Stimulated activated naive CD8-positive, alpha-beta T cell treated with anti-CD3 and anti-CD28 coated beads, Interleukin-15, Interleukin-2, amounts not matched to agents 100 ng/mL and 50 ng/mL, for 24 hours (primary cell): ENCODE data around the gene TANC2.

ENCODE experiments used
- H3K27ac Mint-ChIP-seq: one replicate; pipeline ENCODE4 v1.8.0; 2021; ENCODE audit warnings: mild to moderate bottlenecking, mixed read lengths
- H3K27me3 Mint-ChIP-seq: one replicate; pipeline ENCODE4 v1.8.0; 2021; ENCODE audit warnings: mixed read lengths
- H3K36me3 Mint-ChIP-seq: one replicate; pipeline ENCODE4 v1.8.0; 2021; ENCODE audit warnings: low read depth, mixed read lengths
- H3K4me1 Mint-ChIP-seq: one replicate; pipeline ENCODE4 v1.8.0; 2021; ENCODE audit warnings: low read depth, mixed read lengths
- H3K4me3 Mint-ChIP-seq: one replicate; pipeline ENCODE4 v1.8.0; 2021; ENCODE audit warnings: mild to moderate bottlenecking, mixed read lengths
- H3K9me3 Mint-ChIP-seq: one replicate; pipeline ENCODE4 v1.8.0; 2021; ENCODE audit warnings: mixed read lengths

The TANC2 gene

DNA sequence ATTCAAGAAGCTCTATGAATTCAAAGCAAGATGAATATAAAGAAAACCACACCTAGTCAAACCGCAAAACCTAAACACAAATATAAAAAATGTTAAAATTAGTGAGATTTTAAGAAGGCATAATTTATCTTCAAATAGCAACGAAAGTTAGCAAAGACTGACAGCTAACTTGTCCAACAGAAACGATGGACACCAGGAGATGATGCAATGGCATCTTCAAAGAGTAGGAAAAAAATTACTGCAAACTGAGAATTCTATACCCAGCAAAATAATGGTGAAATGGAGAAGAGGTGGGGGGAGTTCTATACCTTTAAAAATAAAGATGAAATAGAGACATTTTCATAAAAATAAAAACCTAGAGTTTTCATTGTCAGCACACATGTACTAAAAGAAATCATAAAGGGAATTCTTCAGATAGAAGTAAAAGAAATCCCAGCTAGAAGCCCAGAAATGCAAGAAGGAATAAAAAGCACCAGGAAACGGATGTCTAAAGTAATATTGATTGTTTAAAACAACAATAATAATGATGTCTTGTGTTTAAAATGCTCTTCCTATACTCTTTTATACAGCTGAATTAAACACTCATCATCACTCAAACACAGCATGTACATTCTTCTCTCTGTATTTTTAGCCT, 24.6 kb upstream of the TANC2 start:
- no peak overlapping the region for H3K4me3 Mint-ChIP-seq
- H3K27me3 Mint-ChIP-seq: peaks cover 42% of the 10 kb centered on the region
- H3K36me3 Mint-ChIP-seq: peaks cover 3% of the 10 kb centered on the region
- H3K9me3 Mint-ChIP-seq: peaks cover 17% of the 10 kb centered on the region
- no peak overlapping the region for H3K27ac Mint-ChIP-seq
- H3K4me1 Mint-ChIP-seq: no peaks in the 10 kb centered on the region

DNA sequence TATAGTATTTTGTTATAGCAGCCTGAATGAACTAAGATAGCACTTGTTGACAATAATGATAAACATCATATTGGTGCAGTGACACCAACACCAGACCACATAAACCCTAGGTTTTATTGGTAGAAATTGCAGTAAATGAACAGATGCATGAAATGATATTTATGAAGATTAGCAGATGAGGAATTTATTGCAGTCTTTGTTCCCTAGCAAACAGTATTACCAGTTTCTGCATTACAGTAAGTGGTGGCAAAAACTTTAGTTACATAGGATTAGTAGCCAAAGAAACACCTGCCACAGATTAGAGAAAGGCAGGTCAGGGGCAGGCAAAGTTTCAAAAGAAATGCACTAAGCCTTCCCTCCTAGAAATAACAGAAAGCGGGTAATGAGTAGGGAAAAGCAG, 17.7 kb upstream of the TANC2 start:
- Mint-ChIP-seq H3K27me3 (peaks cover 19% of the 10 kb centered on the region), H3K4me1 (no peaks in the 10 kb centered on the region), H3K4me3 (no peak overlapping the region), H3K36me3 (no peaks in the 10 kb centered on the region), H3K27ac (no peak overlapping the region), H3K9me3 (no peaks in the 10 kb centered on the region)

DNA sequence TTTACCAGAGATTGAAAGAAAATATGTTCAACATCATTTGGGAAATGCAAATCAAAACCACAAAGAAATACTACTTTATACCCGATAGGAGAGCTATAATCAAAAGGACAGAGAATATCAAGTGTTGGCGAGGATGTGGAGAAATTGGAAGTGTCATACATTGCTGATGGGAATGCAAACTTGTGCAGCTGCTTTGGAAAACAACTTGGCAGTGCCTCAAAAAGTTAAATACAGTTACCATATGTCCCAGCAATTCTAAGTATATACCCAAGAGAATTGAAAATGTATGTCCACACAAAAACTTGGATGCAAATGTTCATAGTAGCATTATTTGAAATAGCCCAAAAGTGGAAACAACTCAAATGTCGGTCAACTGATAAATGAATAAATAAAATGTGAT, 17.0 kb upstream of the TANC2 start:
- Mint-ChIP-seq H3K4me1 (no peaks in the 10 kb centered on the region), H3K9me3 (no peaks in the 10 kb centered on the region), H3K36me3 (no peaks in the 10 kb centered on the region), H3K27ac (no peak overlapping the region), H3K4me3 (no peak overlapping the region), H3K27me3 (peaks cover 16% of the 10 kb centered on the region)

DNA sequence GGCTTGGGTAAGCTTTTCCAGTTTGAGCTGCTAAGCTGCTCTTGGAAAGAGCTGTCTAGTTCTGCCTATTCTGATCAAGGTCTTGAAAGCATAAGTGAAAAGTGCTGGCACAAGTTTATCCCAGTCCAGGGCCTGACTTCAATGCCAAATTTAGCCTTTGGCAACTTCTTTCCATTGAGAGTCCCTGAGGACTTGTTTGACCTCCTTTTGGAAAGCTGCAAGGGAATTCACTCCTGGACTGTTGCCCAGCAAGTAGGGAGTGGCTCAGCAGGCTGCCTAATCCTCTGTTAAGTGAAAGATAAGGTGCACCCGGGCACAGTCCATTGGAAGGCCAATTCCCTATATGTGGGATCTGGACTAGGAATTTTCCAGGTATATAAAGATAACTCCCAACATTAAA, 16.0 kb upstream of the TANC2 start:
- no peaks in the 10 kb centered on the region for H3K36me3 Mint-ChIP-seq
- H3K27ac Mint-ChIP-seq: no peak overlapping the region
- H3K27me3 Mint-ChIP-seq: peaks cover 13% of the 10 kb centered on the region
- no peak overlapping the region for H3K4me3 Mint-ChIP-seq
- H3K4me1 Mint-ChIP-seq: no peaks in the 10 kb centered on the region
- H3K9me3 Mint-ChIP-seq: no peaks in the 10 kb centered on the region

DNA sequence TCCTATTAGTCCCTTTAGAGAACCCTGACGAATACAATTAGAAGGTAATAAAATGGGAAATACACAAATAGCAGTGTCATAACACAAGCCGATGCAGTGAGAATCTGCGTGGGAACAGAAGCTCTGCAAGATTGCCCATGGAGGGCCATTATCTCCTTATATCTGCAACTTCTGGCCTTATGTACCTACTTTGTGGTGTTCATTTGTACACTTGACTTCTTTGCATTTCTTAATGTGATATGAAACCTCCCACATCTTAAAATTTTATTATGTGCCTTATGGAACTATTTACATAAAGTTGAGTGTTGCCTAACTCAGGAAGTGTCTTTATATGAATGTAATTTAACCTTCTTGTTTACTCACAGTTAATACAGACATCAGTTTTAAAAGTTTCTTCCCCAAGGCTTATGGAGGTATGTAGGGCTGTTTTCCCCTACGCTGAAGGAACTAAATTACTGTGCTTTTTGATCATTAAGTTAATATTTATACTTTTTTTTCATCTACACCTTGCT, 10.1 kb upstream of the TANC2 start:
- no peaks in the 10 kb centered on the region for H3K36me3 Mint-ChIP-seq

DNA sequence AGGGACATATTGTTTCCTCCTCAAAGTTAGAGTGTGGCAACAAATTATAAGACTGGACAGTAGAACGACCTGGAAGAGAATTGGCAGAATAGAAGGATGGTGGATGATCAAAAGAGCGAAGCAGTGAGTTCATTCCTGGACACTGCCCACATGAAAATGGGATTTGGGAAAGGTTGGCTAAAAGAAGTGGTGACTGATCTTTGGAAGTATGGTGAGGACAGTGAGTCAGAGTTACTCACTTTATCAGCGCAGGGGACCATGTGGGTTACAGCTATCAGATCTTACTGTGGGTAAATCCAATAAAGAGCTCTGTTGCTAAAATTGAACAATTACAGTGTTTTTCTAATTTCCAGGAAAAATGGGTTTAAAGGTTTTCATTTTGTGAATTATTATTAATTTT, 2.7 kb upstream of the TANC2 start:
- H3K27ac Mint-ChIP-seq: no peak overlapping the region
- H3K4me1 Mint-ChIP-seq: peaks cover 29% of the 10 kb centered on the region
- peaks cover 42% of the 10 kb centered on the region for H3K27me3 Mint-ChIP-seq
- H3K4me3 Mint-ChIP-seq: no peak overlapping the region
- no peaks in the 10 kb centered on the region for H3K36me3 Mint-ChIP-seq
- H3K9me3 Mint-ChIP-seq: no peaks in the 10 kb centered on the region

More for the DNA sequence above, 10.1 kb upstream of the TANC2 start:
- no peak overlapping the region for H3K4me3 Mint-ChIP-seq
- no peaks in the 10 kb centered on the region for H3K4me1 Mint-ChIP-seq
- no peak overlapping the region for H3K27ac Mint-ChIP-seq
- peaks cover 11% of the 10 kb centered on the region for H3K27me3 Mint-ChIP-seq
- H3K9me3 Mint-ChIP-seq: no peaks in the 10 kb centered on the region

DNA sequence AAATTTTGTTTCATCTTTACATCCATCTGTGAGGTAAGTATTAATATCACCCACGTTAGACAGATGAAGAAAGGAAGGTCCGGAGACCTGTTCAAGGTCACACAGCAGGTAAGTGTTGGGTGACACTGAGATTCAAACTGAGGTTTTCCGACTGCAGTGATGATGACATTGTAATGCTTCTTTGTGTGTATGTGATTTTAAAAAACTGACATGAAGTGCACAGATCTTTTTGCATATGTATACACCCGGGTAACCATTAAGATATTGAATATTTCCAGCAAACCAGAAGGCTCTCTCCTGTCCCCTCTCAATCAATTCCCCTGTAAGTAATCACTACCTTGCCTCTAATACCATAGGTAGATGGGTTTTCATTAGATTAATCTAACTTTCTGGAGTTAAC, 1.5 kb upstream of the TANC2 start:
- peaks cover 42% of the 10 kb centered on the region for H3K27me3 Mint-ChIP-seq
- peaks cover 34% of the 10 kb centered on the region for H3K4me1 Mint-ChIP-seq
- H3K27ac Mint-ChIP-seq: no peak overlapping the region
- no peak overlapping the region for H3K4me3 Mint-ChIP-seq
- H3K36me3 Mint-ChIP-seq: no peaks in the 10 kb centered on the region
- no peaks in the 10 kb centered on the region for H3K9me3 Mint-ChIP-seq

DNA sequence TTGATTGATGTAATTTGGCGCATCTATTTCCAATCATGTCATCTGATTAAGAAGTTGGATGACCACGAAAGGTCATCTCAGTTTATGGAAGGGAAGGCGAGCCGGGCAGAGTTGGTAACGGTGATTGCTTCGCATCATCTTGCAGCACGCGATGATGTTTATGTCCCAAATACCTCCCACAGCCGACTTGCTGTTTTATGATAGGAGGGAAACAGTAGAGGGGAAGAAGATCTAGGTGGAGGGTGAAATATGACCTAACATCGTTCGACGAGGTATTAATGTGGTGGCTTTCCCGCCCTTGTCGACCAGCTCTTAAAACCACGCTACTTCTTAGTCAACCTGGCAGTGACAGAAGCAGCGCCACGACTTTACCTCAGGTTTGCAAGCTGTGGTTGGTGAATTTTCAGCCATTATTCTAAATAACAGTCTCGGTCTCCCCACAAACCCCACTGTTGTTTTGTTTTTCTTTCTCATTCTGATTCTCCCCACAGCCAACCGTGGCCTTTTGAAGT, 805 bp upstream of the TANC2 start:
- Mint-ChIP-seq H3K36me3 (no peaks in the 10 kb centered on the region), H3K4me3 (peak overlapping the region; percentile 83), H3K27me3 (peaks cover 40% of the 10 kb centered on the region), H3K9me3 (no peaks in the 10 kb centered on the region), H3K4me1 (peaks cover 34% of the 10 kb centered on the region), H3K27ac (peak overlapping the region; percentile 80)

DNA sequence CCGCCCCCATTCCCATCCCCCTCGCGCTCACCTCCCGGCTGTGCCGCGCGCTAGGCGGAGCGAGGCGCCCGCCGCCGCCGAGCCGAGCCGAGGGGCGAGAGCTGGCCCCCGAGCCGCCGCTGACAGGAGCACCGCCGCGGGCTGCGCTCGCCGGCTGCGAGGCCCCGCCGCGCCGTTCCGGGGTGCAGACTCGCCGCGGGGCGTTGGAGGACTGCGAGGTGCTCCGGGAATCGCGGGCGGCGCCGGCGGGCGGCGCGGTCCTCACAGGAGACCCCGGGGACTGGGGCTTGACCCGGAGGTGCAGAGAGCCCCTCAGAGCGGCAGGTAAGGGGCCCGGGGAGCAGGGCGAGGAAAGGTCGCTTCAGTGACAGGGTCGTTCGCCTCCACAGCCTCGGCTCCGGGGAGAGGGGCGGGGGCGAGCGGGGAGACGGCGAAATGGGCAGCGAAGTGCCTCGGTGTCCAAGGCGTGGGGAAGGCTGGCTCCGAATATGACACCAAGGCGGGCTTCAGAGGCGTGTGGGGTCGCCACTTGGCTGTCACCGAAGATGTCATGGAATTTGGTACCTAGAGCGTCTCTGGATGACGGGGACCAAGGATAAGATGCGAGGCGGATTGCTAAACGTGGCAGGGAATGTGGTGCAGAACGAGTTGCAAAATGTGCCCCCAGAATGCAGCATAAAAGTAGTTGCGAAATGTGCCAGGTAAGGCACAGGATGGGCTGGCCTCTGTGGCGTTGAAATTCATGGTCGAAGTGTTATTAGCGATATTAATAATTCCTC, 580 bp downstream of the TANC2 start:
- H3K4me1 Mint-ChIP-seq: peaks cover 34% of the 10 kb centered on the region
- peak overlapping the region; percentile 53 for H3K27ac Mint-ChIP-seq
- H3K4me3 Mint-ChIP-seq: peak overlapping the region; percentile 85
- H3K27me3 Mint-ChIP-seq: peaks cover 38% of the 10 kb centered on the region
- no peaks in the 10 kb centered on the region for H3K36me3 Mint-ChIP-seq
- no peaks in the 10 kb centered on the region for H3K9me3 Mint-ChIP-seq

DNA sequence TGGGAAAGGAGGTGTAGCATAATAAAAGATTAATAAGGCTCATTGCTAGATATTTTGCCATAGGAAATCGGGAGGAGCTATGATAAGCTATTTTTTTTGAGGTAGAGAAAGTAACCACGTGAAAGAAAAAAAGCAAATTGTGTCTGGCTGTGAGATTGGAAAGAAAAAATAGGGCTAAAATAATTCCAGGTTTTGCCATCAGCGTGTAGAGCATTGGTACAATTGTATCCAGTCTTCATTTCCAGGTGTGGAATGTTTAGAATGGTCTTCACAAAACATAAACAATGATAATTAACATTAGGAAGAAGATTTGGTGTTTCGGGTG, 1.1 kb downstream of the TANC2 start:
- no peak overlapping the region for H3K27ac Mint-ChIP-seq

DNA sequence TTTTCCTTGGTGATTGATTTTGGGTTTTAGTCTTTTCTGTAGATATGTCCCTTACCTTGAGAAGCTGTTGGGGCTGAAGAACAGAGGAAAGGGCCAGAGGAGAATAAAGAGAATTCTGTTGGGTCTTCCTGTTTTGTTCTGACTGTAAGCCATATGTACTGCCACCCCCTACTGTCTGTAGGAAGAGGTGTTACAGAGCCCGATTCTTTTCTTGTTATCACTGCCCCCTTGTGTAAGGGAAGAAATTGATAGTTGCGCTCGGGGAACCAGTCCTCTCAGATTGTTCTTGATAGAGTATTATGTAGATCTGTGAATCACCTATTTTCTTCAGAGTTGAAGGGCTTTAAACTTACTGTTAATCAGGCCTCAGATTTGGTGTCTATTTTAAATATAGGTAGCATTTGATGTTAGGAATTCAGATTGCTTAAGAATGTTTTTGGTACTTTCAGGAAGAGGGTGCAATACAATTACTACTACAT, 2.4 kb downstream of the TANC2 start:
- Mint-ChIP-seq H3K4me1 (peaks cover 31% of the 10 kb centered on the region), H3K4me3 (peak overlapping the region; percentile 31), H3K9me3 (no peaks in the 10 kb centered on the region), H3K27me3 (peaks cover 24% of the 10 kb centered on the region), H3K36me3 (no peaks in the 10 kb centered on the region), H3K27ac (no peak overlapping the region)

More for the DNA sequence above, 1.1 kb downstream of the TANC2 start:
- H3K9me3 Mint-ChIP-seq: no peaks in the 10 kb centered on the region
- H3K4me3 Mint-ChIP-seq: peak overlapping the region; percentile 85
- H3K4me1 Mint-ChIP-seq: peaks cover 34% of the 10 kb centered on the region
- H3K36me3 Mint-ChIP-seq: no peaks in the 10 kb centered on the region
- H3K27me3 Mint-ChIP-seq: peaks cover 36% of the 10 kb centered on the region

DNA sequence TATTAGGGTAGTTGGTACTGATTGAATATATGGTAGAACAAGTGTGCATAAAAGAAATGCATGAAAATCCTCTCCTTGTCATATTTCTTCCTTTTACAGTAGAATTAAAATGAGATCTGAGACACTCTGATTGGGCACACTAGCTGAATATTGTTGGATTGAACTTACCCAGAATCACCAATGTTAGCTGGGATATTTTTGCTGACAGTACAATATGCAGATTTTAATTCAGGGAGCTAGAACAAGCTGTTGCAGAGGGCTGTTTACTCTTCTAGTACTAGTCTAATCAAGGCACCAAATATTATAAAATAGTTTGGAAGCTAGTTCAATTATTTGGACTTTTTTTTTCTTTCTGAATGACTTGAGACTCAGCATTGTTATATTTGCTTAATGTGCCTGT, 4.6 kb downstream of the TANC2 start:
- Mint-ChIP-seq H3K27ac (no peak overlapping the region), H3K4me1 (peaks cover 24% of the 10 kb centered on the region), H3K27me3 (peaks cover 14% of the 10 kb centered on the region), H3K36me3 (no peaks in the 10 kb centered on the region), H3K4me3 (no peak overlapping the region), H3K9me3 (no peaks in the 10 kb centered on the region)

DNA sequence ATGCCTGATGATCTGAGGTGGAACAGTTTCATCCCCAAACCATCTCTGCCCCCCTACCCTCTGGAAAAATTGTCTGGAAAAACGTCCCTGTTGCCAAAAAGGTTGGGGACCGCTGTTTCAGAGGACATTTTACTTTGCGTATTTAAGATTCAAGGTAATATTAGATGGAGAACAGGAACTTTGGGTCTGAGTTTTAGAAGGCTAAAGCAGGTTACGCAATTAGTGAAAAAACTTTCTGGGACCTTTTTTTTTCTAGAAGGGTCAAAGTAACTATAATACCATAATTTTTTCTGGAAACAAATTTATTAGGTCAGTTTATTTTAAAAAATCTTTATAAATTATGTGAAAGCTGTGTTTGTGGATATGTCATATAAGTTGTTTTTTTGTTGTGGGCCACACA, 5.8 kb downstream of the TANC2 start:
- peaks cover 18% of the 10 kb centered on the region for H3K4me1 Mint-ChIP-seq
- H3K36me3 Mint-ChIP-seq: no peaks in the 10 kb centered on the region
- no peak overlapping the region for H3K27ac Mint-ChIP-seq
- H3K27me3 Mint-ChIP-seq: peaks cover 12% of the 10 kb centered on the region
- no peak overlapping the region for H3K4me3 Mint-ChIP-seq
- no peaks in the 10 kb centered on the region for H3K9me3 Mint-ChIP-seq

DNA sequence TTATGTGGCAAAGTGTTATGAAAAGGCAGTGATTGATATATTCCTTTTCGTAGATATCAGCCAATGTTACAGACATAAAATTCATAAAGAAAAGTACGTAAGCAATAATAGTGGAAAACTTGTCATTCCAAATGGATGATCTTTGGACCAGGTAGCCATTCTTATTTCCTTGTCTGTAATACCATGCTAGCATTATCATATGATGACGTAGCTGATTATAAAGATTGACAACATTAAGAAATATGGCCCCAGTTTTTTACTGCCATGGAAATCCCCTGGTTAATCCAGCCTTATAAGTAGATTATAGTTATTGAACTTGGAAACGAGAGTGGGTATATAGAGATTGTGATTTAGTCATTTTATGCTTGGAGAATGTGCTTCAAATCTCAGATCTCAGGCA, 8.8 kb downstream of the TANC2 start:
- Mint-ChIP-seq H3K27ac (no peak overlapping the region), H3K27me3 (peaks cover 3% of the 10 kb centered on the region), H3K36me3 (no peaks in the 10 kb centered on the region), H3K4me1 (no peaks in the 10 kb centered on the region), H3K9me3 (peaks cover 6% of the 10 kb centered on the region), H3K4me3 (no peak overlapping the region)

DNA sequence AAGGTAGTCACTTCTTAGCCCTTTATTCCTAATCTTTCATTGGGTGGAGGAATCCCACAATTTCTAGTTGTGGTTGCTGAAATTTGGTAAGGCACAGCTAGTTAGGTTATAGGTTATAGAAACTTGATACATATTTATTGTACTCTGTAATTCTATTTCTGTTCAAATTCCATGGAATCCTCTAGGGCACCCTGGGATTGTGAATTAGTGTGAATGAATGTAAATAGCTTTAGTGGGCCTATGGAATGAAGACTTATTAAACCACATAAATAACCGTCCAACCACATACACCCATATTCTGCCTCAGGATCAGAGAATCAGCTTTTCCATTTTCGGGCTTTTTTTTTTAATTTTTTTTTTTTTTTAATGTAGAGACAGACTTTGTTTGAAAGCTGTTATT, 9.2 kb downstream of the TANC2 start:
- no peaks in the 10 kb centered on the region for H3K4me1 Mint-ChIP-seq
- H3K27me3 Mint-ChIP-seq: peaks cover 3% of the 10 kb centered on the region
- no peak overlapping the region for H3K27ac Mint-ChIP-seq
- peaks cover 6% of the 10 kb centered on the region for H3K9me3 Mint-ChIP-seq
- H3K4me3 Mint-ChIP-seq: no peak overlapping the region
- no peaks in the 10 kb centered on the region for H3K36me3 Mint-ChIP-seq
